NOMO-1 (cell line): Measurements from ENCODE around the gene NRXN3.

Experiments used
- DNase-seq, 2 experiments: peaks; one replicate each; lab custom pipeline; 2025; ENCODE audit not compliant: unreplicated experiment in 2 of 2; lab: John Stamatoyannopoulos, UW

Gene NRXN3

DNA sequence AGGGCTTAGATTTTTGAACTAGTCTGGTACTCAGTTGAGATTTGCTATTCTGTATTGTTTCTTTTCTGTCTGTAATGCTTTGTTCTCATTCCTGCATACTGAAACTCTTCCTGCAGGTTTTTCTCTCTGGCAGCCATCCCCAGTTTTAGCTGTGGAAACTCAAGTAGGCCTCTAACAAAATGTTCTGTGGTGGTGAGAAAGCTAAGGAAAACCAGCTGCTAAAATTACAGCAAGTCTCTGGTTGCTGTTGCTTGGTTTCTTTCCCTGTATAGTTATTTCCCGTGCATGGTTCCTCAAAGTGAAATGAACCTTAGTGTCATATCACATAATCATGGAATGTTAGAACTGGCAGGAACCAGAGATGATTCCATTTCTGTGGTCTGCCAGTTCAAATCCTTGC is 442.5 kb downstream of the NRXN3 start:
- no peak for DNase-seq

- DNase-seq: no peak
These were observed 444.4 kb downstream of the NRXN3 start for GRCh38 chr14:78614593-78614992.

GRCh38 chr14:78617735-78618134 is 447.6 kb downstream of the NRXN3 start:
- no peak for DNase-seq

DNA sequence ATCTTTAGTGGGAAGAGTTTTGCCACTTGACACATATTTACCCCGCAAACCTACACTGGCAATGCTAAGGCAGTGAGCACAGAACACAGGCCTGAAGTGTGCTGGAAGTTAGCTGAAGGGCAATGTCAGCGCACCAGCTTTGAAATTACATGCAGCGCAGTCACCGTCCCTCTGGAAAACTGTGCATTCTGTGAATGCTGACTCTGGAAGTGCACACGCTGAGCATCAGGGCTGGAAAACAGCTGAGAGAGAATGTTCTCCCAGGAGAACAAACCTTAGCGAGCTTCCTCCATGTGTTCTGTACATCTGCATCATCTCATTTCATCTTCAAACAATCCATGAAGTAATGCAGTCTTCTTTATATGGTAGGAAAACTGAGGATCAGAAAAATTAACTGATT is 448.2 kb downstream of the NRXN3 start:
- DNase-seq: no peak

DNA sequence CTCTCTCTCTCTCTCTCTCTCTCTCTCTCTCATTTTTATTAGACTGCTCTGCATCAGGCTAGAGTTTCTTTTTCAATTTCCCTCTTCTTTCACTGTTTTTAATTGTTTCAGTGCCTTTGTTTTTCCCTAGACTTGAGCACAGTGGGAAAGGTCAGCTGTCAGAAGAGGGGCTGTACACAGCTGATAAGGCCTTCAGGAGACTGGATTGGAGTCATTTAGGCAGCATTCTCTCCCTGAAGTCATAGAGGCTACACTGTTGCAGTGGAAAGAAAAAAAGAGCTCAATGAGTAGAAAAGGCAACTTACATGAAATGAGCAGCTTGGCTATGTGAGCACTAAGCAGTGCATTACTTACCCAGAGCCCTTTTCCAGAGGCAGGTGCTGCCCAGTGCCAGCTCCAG is 456.9 kb downstream of the NRXN3 start:
- no peak for DNase-seq

DNA sequence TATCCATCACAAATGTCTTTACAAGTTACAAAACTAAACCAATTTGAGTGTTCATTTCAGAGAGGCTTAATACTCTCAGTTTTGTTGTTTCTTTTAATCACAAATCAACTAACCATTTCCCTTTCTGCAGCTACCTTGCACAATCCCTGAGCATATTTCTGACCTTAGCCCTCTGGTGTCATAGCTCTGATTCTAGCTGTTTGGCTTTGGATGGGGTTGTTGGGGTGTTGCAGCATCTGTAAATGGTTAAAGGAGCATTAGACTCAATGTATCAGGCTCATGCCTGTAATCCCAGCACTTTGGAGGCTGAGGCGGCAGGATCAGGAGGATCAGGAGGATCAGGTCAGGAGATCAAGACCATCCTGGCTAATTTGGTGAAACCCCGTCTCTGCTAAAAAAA is 461.4 kb downstream of the NRXN3 start:
- DNase-seq: no peak

DNA sequence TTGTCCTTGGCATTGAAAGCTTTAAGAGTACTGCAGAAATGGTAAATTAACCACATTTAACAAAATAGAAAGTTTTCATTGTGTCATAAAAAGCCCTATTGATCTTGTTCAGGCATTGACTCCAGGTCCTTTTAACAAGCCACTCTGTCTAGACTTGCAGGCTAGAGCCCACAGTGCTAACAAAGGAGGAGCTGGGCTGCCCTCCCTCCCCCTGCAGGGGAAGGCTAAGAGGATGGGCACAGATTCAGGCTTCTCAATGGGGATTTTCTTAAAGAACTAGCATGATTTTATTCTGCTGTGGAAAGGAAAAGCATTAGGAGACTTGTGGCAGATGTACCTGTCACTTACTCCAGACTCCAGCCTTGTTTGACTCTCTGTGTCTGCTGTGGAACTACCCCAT is 463.6 kb downstream of the NRXN3 start:
- no peak for DNase-seq

DNA sequence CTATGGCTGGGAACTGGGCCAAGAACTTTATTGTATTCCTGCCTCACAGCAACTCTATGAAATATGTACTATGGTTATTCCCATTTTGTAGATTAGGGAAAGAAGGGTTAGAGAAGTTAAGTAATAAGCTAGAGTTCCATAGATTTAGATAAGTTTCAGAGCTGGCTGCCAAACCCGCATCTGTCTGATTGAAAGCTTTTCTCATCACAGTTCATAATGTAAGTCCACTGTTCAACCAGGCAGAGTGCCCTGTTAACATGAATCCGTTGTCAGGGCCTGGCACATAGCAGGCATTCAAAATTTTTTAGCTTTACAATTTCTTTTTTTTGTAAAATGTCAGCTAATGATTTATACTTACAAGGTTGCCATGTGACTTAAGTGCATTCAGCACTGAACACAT is 467.3 kb downstream of the NRXN3 start:
- no peak for DNase-seq

- DNase-seq: no peak
These were observed 467.8 kb downstream of the NRXN3 start for GRCh38 chr14:78637908-78638475.

DNA sequence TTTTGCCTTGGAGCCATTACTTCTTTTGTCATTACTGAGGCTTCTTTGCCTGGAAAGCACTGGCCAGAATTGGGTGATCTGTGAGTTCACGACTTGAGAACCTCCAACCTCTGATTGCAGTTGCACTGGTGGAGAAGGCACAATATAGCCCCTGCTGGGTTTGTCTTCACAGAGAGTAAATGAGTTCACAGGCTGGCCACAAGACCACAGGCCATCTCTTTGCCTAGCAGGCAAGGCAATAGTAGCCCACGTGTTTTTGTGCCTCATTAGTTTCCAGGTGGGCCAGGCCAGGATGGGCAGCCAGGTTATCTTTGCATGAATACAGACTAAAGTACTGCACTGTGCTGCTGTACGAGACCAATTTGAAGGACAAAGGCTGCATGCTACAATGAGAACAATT is 468.8 kb downstream of the NRXN3 start:
- no peak for DNase-seq

DNA sequence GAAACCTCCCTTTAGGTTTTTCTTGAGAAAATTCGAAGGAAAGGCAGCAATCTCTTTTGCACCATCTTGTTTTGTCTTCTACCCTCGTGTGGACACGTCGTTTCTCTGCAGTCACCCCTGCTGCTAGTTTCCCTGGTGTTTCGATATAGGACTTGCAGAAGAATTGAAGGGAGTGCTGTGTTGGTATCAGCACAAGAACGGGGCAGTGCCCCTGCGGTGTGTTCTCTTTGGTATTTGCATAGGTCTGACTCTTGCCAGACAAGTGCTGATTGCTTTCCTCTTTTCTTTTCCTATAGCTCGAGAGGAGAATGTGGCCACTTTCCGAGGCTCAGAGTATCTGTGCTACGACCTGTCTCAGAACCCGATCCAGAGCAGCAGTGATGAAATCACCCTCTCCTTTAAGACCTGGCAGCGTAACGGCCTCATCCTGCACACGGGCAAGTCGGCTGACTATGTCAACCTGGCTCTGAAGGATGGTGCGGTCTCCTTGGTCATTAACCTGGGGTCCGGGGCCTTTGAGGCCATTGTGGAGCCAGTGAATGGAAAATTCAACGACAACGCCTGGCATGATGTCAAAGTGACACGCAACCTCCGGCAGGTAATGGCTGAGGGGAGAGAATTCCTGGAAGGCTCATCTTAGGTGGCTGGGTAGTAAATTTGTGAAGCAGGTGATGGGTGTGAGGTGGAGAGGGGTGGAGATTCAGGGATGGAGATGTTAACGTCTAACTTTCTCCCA is 474.8 kb downstream of the NRXN3 start:
- no peak for DNase-seq

GRCh38 chr14:78652727-78653126 is 482.6 kb downstream of the NRXN3 start:
- no peak for DNase-seq

- no peak for DNase-seq
These were observed 483.0 kb downstream of the NRXN3 start for GRCh38 chr14:78653173-78653572.

- no peak for DNase-seq
These were observed 487.3 kb downstream of the NRXN3 start for GRCh38 chr14:78657451-78657850.

DNA sequence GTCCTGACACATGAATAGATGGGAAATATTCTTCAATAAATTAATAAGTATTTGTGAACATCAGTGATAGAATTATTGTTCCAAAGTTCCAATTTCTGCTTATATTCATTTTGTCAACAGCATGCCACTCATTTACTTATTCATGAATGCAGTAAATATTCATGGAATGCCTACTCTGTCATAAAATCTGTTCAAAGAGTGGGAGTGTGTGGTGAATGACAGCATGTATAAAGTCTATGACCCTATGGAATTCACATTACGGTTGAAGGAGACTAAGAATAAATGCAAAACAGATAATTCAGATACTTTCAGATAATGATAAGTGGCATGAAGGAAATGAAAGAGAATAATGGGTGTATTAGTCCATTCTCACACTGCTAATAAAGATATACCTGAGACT is 494.7 kb downstream of the NRXN3 start:
- DNase-seq: no peak

- no peak for DNase-seq
These were observed 496.3 kb downstream of the NRXN3 start for GRCh38 chr14:78666336-78667056.

DNA sequence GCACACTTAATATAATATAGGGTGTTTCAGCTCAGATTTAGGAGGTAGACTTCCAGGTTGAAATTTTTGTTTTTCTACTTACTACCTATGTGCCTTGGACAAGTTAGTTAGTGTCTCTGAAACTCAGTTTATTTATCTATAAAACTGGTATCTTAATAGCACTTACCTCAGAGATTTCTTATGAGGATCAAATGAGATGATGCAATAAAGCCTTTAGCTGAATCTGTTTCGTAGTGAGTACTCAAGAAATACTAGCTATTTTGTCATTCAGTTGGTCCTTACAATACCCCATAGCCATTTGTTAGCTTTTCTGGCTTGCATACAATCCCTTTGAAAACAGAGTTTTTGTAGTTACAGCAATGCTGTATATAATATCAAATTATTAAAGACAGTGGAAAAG is 497.0 kb downstream of the NRXN3 start:
- no peak for DNase-seq

- no peak for DNase-seq
These were observed 503.7 kb downstream of the NRXN3 start for GRCh38 chr14:78673845-78674244.

DNA sequence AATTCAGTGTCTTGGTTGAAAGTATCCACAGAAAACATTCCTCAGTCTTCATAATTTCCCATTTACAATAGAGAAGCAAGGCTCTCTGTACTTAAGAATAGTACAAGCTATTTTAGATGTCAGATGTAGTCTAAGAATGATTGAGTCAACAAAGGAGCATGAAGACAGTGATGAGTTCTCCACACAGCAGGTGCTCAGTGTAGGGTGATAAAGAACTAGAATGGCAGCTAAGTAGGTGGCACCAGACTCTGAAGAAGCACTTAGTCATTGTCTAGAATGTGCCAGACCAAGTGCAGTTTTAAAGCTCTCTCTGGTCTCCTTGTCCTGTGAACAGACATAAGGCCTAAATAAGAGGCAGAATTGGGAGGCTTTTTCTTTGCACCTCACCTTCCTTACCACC is 504.6 kb downstream of the NRXN3 start:
- DNase-seq: no peak

GRCh38 chr14:78683206-78683605 is 513.0 kb downstream of the NRXN3 start:
- DNase-seq: no peak

DNA sequence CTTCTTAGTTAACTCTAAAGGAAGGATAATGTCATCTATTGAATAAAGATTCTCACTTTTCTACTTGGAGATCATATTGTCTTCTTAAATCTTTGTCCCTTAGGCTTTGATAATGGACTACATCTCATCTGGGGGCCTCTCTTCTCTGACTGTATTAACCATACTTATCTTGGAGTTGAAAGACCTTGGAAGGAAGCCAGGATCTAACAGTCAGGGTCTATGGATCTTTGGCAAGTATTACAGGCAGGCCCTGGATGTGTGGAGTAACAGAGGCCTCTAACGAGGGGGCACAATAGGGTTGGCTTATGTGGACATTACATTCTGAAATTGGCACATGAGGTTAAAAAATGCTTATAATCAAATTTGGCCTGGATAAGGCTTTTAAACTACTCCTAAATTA is 513.8 kb downstream of the NRXN3 start:
- DNase-seq: no peak

DNA sequence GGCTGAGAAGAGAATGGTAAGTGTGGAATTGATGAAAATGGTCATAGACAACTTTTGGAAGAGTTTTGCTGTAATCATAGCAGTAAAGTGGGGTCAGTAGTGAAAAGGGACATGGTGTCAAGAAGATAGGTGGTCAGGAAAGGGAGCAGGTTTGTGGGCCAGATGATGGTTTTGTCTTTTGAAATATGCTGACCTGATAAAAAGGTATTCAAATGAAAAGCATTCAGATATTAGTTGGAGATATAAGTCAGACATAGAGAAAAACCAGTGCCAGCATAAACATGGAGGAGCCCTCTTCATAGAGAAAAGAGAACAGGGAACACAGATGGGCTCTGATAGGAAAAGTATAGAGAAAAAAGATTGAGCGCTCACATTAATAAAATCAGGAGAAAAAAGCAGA is 518.3 kb downstream of the NRXN3 start:
- no peak for DNase-seq
